Thyroid gland (tissue), 4 donors: Measurements from ENCODE around the gene FAM168B.

Experiments used
- POLR2A ChIP-seq, 2 donors: fragments of 450-650 bp; IDR thresholded peaks; one replicate each; pipeline ENCODE4 v1.6.1; 2017; ENCODE audit warnings: antibody characterized with exemption in 2 of 2, mild to moderate bottlenecking in 2 of 2, moderate library complexity in 1 of 2
- TF ChIP-seq, protein P1 (sequence below), 6 experiments: fragments of 200-600 bp in 3 of 6; fragments of 450-650 bp in 3 of 6; sonication (generic) in 3 of 6; IDR thresholded peaks; one replicate each; pipeline ENCODE4 v1.5.1; 2016 to 2019; ENCODE audit warnings: antibody characterized with exemption in 6 of 6, mild to moderate bottlenecking in 2 of 6, inconsistent platforms in 1 of 6, moderate library complexity in 1 of 6

DNA sequence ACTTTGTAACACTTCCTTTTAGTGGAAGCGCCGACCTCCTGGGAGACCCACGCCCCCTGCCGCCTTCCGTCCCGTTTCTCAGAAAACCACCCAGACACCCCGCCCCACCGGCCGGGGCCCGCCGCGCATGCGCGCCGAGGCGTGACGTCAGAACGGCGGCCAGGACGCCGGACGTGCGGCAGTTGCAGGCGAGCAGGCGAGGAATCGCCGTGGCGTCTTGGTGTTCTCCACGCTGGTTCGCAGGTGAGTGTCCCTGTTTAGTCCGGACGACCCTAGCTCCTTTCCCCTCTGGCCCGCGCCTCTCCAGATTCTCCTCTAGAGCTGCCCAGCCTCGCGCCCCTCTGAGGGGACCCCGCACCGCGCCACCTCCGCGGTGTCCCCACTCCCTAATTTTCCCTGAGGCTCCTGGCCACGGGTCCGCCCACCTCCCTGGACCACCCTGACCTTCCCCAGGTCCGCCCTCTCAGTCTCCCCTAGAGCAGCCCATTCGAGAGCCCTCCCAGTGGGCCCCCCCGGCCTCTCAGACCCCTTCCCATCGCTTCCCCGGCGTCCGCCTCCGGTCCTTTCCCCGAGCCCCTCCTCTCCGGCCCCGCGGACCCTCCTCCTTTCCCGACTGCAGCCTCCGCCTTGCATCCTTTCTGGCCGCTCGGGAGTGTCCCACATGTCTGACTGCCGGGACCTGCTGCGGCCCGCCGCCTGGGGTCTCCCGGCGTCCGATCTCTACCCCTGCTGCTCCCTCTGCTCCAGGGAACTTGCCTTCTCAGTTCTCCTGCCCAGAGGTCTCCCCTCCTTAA, 12.1 kb upstream of the FAM168B start, which contains the start of gene PLEKHB2:
- TF ChIP-seq, protein P1, sequence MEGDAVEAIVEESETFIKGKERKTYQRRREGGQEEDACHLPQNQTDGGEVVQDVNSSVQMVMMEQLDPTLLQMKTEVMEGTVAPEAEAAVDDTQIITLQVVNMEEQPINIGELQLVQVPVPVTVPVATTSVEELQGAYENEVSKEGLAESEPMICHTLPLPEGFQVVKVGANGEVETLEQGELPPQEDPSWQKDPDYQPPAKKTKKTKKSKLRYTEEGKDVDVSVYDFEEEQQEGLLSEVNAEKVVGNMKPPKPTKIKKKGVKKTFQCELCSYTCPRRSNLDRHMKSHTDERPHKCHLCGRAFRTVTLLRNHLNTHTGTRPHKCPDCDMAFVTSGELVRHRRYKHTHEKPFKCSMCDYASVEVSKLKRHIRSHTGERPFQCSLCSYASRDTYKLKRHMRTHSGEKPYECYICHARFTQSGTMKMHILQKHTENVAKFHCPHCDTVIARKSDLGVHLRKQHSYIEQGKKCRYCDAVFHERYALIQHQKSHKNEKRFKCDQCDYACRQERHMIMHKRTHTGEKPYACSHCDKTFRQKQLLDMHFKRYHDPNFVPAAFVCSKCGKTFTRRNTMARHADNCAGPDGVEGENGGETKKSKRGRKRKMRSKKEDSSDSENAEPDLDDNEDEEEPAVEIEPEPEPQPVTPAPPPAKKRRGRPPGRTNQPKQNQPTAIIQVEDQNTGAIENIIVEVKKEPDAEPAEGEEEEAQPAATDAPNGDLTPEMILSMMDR (IDR thresholded peaks at IDR 0.05): peak in 1 of 6 experiments; percentile 30
- TF ChIP-seq POLR2A (IDR thresholded peaks at IDR 0.05): peak; percentile 87 to 93
